GM19240 (cell line): ENCODE measurements around the gene ESYT3.
"Not testable (repeated sequence)": the region's sequence is repeated elsewhere in the genome, so short reads cannot be mapped to it uniquely, and the experiment has no call there.

Experiments
- DNase-seq: peaks from one replicate; pipeline ENCODE4 v3.0.0; 2011; ENCODE audit warnings: low spot score; ENCODE audit not compliant: insufficient read length

Gene ESYT3

GRCh38 chr3:138442433-138442832, 8.0 kb downstream of the ESYT3 start:
- DNase-seq = no peak

GRCh38 chr3:138443091-138443490, 8.7 kb downstream of the ESYT3 start:
- no peak for DNase-seq

- DNase-seq = no peak
Measured at GRCh38 chr3:138443521-138444503, 9.4 kb downstream of the ESYT3 start.

- no peak for DNase-seq
Measured at GRCh38 chr3:138445236-138445635, 10.8 kb downstream of the ESYT3 start.

- DNase-seq = no peak
Measured at GRCh38 chr3:138445654-138446053, 11.2 kb downstream of the ESYT3 start.

- DNase-seq = no peak
Measured at GRCh38 chr3:138448631-138449030, 14.2 kb downstream of the ESYT3 start.

- DNase-seq = no peak
Measured at GRCh38 chr3:138449490-138449889, 15.1 kb downstream of the ESYT3 start.

GRCh38 chr3:138450181-138450580, 15.8 kb downstream of the ESYT3 start:
- no peak for DNase-seq

- no peak for DNase-seq
Measured at GRCh38 chr3:138450704-138451424, 16.4 kb downstream of the ESYT3 start.

- no peak for DNase-seq
Measured at GRCh38 chr3:138451595-138452162, 17.3 kb downstream of the ESYT3 start.

GRCh38 chr3:138452436-138452835, 18.0 kb downstream of the ESYT3 start:
- DNase-seq = no peak

- not testable (repeated sequence) for DNase-seq
Measured at GRCh38 chr3:138453940-138454339, 19.5 kb downstream of the ESYT3 start.

GRCh38 chr3:138455801-138456716, 21.6 kb downstream of the ESYT3 start:
- DNase-seq = no peak

GRCh38 chr3:138456961-138457862, 22.8 kb downstream of the ESYT3 start:
- DNase-seq = no peak

- DNase-seq = no peak
Measured at GRCh38 chr3:138457863-138458735, 23.7 kb downstream of the ESYT3 start.

GRCh38 chr3:138458774-138459499, 24.5 kb downstream of the ESYT3 start:
- no peak for DNase-seq

GRCh38 chr3:138459619-138460535, 25.5 kb downstream of the ESYT3 start:
- DNase-seq = no peak
